Sigmoid colon (tissue), 7 donors: Measurements from ENCODE around the gene GNA12. TPM values are rescaled to one million over a fixed set of nuclear protein-coding genes. Genes with fewer than 3 reads are reported as not detected.

ENCODE experiments used
- DNase-seq: peaks from one replicate; pipeline ENCODE4 v3.0.0-alpha.2; 2019
- H3K27ac ChIP-seq, 4 donors: fragments of 200-600 bp; sonication (generic); one replicate each; pipeline ENCODE4 v1.5.1; 2016 to 2019; ENCODE audit warnings: mild to moderate bottlenecking in 1 of 4
- H3K27me3 ChIP-seq, 3 donors: fragments of 200-600 bp; sonication (generic); one replicate each; pipeline ENCODE4 v1.5.1; 2019; ENCODE audit warnings: mild to moderate bottlenecking in 1 of 3
- H3K36me3 ChIP-seq, 4 donors: fragments of 200-600 bp; sonication (generic); one replicate each; pipeline ENCODE4 v1.5.1; 2016 to 2019
- H3K4me1 ChIP-seq, 4 donors: fragments of 200-600 bp; sonication (generic); one replicate each; pipeline ENCODE4 v1.5.1; 2017 to 2019
- H3K4me3 ChIP-seq, 4 donors: fragments of 200-600 bp; sonication (generic); one replicate each; pipeline ENCODE4 v1.5.1; 2017 to 2019; ENCODE audit warnings: mild to moderate bottlenecking in 2 of 4, moderate library complexity in 1 of 4
- H3K9me3 ChIP-seq, 4 donors: fragments of 200-600 bp in 3 of 4; sonication (generic) in 3 of 4; one replicate each; pipeline versions ENCODE4 v1.5.1 to v1.6.1; 2013 to 2019
- CTCF ChIP-seq, 4 experiments: fragments of 450-650 bp in 3 of 4; fragments of 200-600 bp in 1 of 4; IDR thresholded peaks; one replicate each; pipeline ENCODE4 v1.5.1; 2016 to 2019; ENCODE audit warnings: antibody characterized with exemption in 4 of 4, mild to moderate bottlenecking in 3 of 4, moderate library complexity in 2 of 4
- EP300 ChIP-seq, 4 donors: sonication (generic); formaldehyde crosslinking; IDR thresholded peaks; one replicate each; pipeline ENCODE4 v1.6.1; 2017; ENCODE audit warnings: antibody characterized with exemption in 4 of 4
- POLR2A ChIP-seq, 2 donors: fragments of 450-650 bp; IDR thresholded peaks; one replicate each; pipeline ENCODE4 v1.6.1; 2016; ENCODE audit warnings: antibody characterized with exemption in 2 of 2, mild to moderate bottlenecking in 2 of 2, moderate library complexity in 2 of 2
- POLR2AphosphoS5 ChIP-seq, 4 donors: sonication (generic); formaldehyde crosslinking; IDR thresholded peaks; one replicate each; pipeline ENCODE4 v1.6.1; 2017; ENCODE audit warnings: antibody characterized with exemption in 4 of 4
- WGBS, 2 donors: extraction: QIAGEN DNeasy Blood & Tissue Kit; methylation state at CpG; one replicate each; pipeline ENCODE4 v1.1.7; 2013; 5-methylcytosine and 5-hydroxymethylcytosine counted together
- intact Hi-C: fragments of 100-400 bp; cut with DNase I; formaldehyde crosslinking; loops from one replicate; pipeline ENCODE4 v1.15.1; 2023
- polyA plus RNA-seq, 3 donors: library from polyadenylated mRNA; stranded (reverse); fragments of 200-250 nt; gene quantifications; one replicate each; pipeline ENCODE4 v1.2.3, GENCODE V29; 2013
- total RNA-seq, 4 donors: library from RNA; depleted of rRNA; stranded (reverse); fragments of >200 nt; gene quantifications; one replicate each; pipeline ENCODE4 v1.1.0, GENCODE V29; 2016
- donor health status: healthy with polysubstance abuse.
- donor health status: Bipolar disorder and iron deficiency.
- donor health status: healthy.

Gene GNA12
- total and polyA plus RNA-seq, 7 donors = 13.2 to 46.5 (median 22.0) TPM

- H3K4me1 ChIP-seq = peaks cover 0 to 27% (median 23%) of the 10 kb centered on the region in 4 donors
- intact Hi-C loops = no loop called here
- no peaks in the 10 kb centered on the region for H3K27me3 ChIP-seq
- 94 to 95% methylated on average over 25 of the region's 25 CpGs for WGBS, 2 donors
- H3K4me3 ChIP-seq = no peak overlapping the region
- H3K36me3 ChIP-seq = no peaks in the 10 kb centered on the region
- no peaks in the 10 kb centered on the region for H3K9me3 ChIP-seq
- TF ChIP-seq POLR2A (IDR thresholded peaks at IDR 0.05) (no peak), CTCF (IDR thresholded peaks at IDR 0.05) (no peak), EP300 (IDR thresholded peaks at IDR 0.05) (no peak), POLR2AphosphoS5 (IDR thresholded peaks at IDR 0.05) (no peak)
- no peak for DNase-seq
- H3K27ac ChIP-seq = no peak overlapping the region
These were observed 132.0 kb downstream of the GNA12 start for GRCh38 chr7:2711895-2712675.

GRCh38 chr7:2710901-2711551 lies 133.1 kb downstream of the GNA12 start:
- DNase-seq = no peak
- no peak for TF ChIP-seq POLR2AphosphoS5 (IDR thresholded peaks at IDR 0.05)
- TF ChIP-seq EP300 (IDR thresholded peaks at IDR 0.05) = no peak
- TF ChIP-seq CTCF (IDR thresholded peaks at IDR 0.05) = no peak
- no peak for TF ChIP-seq POLR2A (IDR thresholded peaks at IDR 0.05)
- H3K4me1 ChIP-seq = peaks cover 0 to 16% (median 14%) of the 10 kb centered on the region in 4 donors
- no peaks in the 10 kb centered on the region for H3K27me3 ChIP-seq
- no peak overlapping the region for H3K27ac ChIP-seq
- H3K4me3 ChIP-seq = no peak overlapping the region
- no peaks in the 10 kb centered on the region for H3K36me3 ChIP-seq
- H3K9me3 ChIP-seq = no peaks in the 10 kb centered on the region
- 46 to 49% methylated on average over 4 of the region's 4 CpGs for WGBS, 2 donors
- intact Hi-C loops = no loop called here

- TF ChIP-seq CTCF (IDR thresholded peaks at IDR 0.05) (no peak), POLR2A (IDR thresholded peaks at IDR 0.05) (no peak), POLR2AphosphoS5 (IDR thresholded peaks at IDR 0.05) (no peak), EP300 (IDR thresholded peaks at IDR 0.05) (no peak)
These were observed 133.8 kb downstream of the GNA12 start for GRCh38 chr7:2710286-2710655.

GRCh38 chr7:2709553-2710285 lies 134.4 kb downstream of the GNA12 start:
- H3K4me1 ChIP-seq = peaks cover 0 to 14% (median 10%) of the 10 kb centered on the region in 4 donors
- no peak overlapping the region for H3K4me3 ChIP-seq
- H3K27ac ChIP-seq = no peak overlapping the region
- intact Hi-C loops = no loop called here
- TF ChIP-seq POLR2A (IDR thresholded peaks at IDR 0.05) (no peak), CTCF (IDR thresholded peaks at IDR 0.05) (peak; percentile 23 to 88 (median 74)), POLR2AphosphoS5 (IDR thresholded peaks at IDR 0.05) (no peak), EP300 (IDR thresholded peaks at IDR 0.05) (no peak)
- no peaks in the 10 kb centered on the region for H3K36me3 ChIP-seq
- no peak for DNase-seq
- 19 to 33% methylated on average over 35 of the region's 35 CpGs for whole genome bisulfite sequencing, 2 donors
- no peaks in the 10 kb centered on the region for H3K9me3 ChIP-seq
- no peaks in the 10 kb centered on the region for H3K27me3 ChIP-seq

More at GRCh38 chr7:2710286-2710655, 133.8 kb downstream of the GNA12 start:
- Histone ChIP-seq H3K36me3 (no peaks in the 10 kb centered on the region), H3K27ac (no peak overlapping the region), H3K27me3 (no peaks in the 10 kb centered on the region), H3K9me3 (no peaks in the 10 kb centered on the region), H3K4me3 (no peak overlapping the region), H3K4me1 (peaks cover 0 to 14% (median 10%) of the 10 kb centered on the region in 4 donors)
- no peak for DNase-seq
- intact Hi-C loops = no loop called here
- 43 to 75% methylated on average over 11 of the region's 11 CpGs for WGBS, 2 donors
